ENCODE results near the gene SPINK9.
"Not testable (repeated sequence)": the region's sequence is repeated elsewhere in the genome, so short reads cannot be mapped to it uniquely, and the experiment has no call there.

Gene SPINK9

GRCh38 chr5:148320011-148320963, 15.1 kb upstream of the SPINK9 start:
- H3K4me3 ChIP-seq (ENCODE audit: low read length), result peak overlapping the region; percentile 31; the same call in 1 of the 2 replicates
- H3K9me3 ChIP-seq (ENCODE audit: control insufficient read depth, insufficient read depth, low read length); H3K27me3 ChIP-seq (ENCODE audit: control insufficient read depth, insufficient read depth, low read length); DNase-seq (ENCODE audit: low read depth, low spot score); H3K36me3 ChIP-seq (ENCODE audit: control insufficient read depth, insufficient read depth, low read length); H3K27ac ChIP-seq (ENCODE audit: low read length); H3K4me1 ChIP-seq (ENCODE audit: control insufficient read depth, insufficient read depth, low read length): not testable (repeated sequence)
- no CpG with 5 or more reads among the region's 42 CpGs for WGBS (ENCODE audit: insufficient coverage, insufficient read length)

GRCh38 chr5:148333262-148333849, 2.0 kb upstream of the SPINK9 start:
- H3K9me3 ChIP-seq (ENCODE audit: control insufficient read depth, insufficient read depth, low read length), result no peaks in the 10 kb centered on the region
- no peak overlapping the region for H3K4me3 ChIP-seq (ENCODE audit: low read length)
- H3K36me3 ChIP-seq (ENCODE audit: control insufficient read depth, insufficient read depth, low read length), result no peaks in the 10 kb centered on the region
- WGBS (ENCODE audit: insufficient coverage, insufficient read length), result no CpG with 5 or more reads among the region's 4 CpGs
- H3K27ac ChIP-seq (ENCODE audit: low read length), result no peak overlapping the region
- no peak for DNase-seq (ENCODE audit: low read depth, low spot score)
- H3K4me1 ChIP-seq (ENCODE audit: control insufficient read depth, insufficient read depth, low read length), result no peaks in the 10 kb centered on the region
- H3K27me3 ChIP-seq (ENCODE audit: control insufficient read depth, insufficient read depth, low read length), result no peaks in the 10 kb centered on the region

GRCh38 chr5:148336704-148337435, 1.5 kb downstream of the SPINK9 start:
- H3K4me1 ChIP-seq (ENCODE audit: control insufficient read depth, insufficient read depth, low read length), result no peaks in the 10 kb centered on the region
- no peaks in the 10 kb centered on the region for H3K9me3 ChIP-seq (ENCODE audit: control insufficient read depth, insufficient read depth, low read length)
- WGBS (ENCODE audit: insufficient coverage, insufficient read length), result no CpG with 5 or more reads among the region's 3 CpGs
- H3K27ac ChIP-seq (ENCODE audit: low read length), result no peak overlapping the region
- no peaks in the 10 kb centered on the region for H3K36me3 ChIP-seq (ENCODE audit: control insufficient read depth, insufficient read depth, low read length)
- no peak for DNase-seq (ENCODE audit: low read depth, low spot score)
- H3K4me3 ChIP-seq (ENCODE audit: low read length), result no peak overlapping the region
- H3K27me3 ChIP-seq (ENCODE audit: control insufficient read depth, insufficient read depth, low read length), result no peaks in the 10 kb centered on the region

- Histone ChIP-seq H3K9me3 (ENCODE audit: control insufficient read depth, insufficient read depth, low read length) (no peaks in the 10 kb centered on the region), H3K4me3 (ENCODE audit: low read length) (no peak overlapping the region), H3K4me1 (ENCODE audit: control insufficient read depth, insufficient read depth, low read length) (no peaks in the 10 kb centered on the region), H3K36me3 (ENCODE audit: control insufficient read depth, insufficient read depth, low read length) (no peaks in the 10 kb centered on the region), H3K27ac (ENCODE audit: low read length) (no peak overlapping the region), H3K27me3 (ENCODE audit: control insufficient read depth, insufficient read depth, low read length) (no peaks in the 10 kb centered on the region)
- DNase-seq (ENCODE audit: low read depth, low spot score), result no peak
- WGBS (ENCODE audit: insufficient coverage, insufficient read length), result no CpG with 5 or more reads among the region's 2 CpGs
Measured at GRCh38 chr5:148342371-148343045, 7.1 kb downstream of the SPINK9 start.

- no peak overlapping the region for H3K4me3 ChIP-seq (ENCODE audit: low read length)
- H3K9me3 ChIP-seq (ENCODE audit: control insufficient read depth, insufficient read depth, low read length), result no peaks in the 10 kb centered on the region
- H3K27me3 ChIP-seq (ENCODE audit: control insufficient read depth, insufficient read depth, low read length), result no peaks in the 10 kb centered on the region
- WGBS (ENCODE audit: insufficient coverage, insufficient read length), result no CpG with 5 or more reads among the region's 2 CpGs
- no peak overlapping the region for H3K27ac ChIP-seq (ENCODE audit: low read length)
- no peaks in the 10 kb centered on the region for H3K36me3 ChIP-seq (ENCODE audit: control insufficient read depth, insufficient read depth, low read length)
- no peaks in the 10 kb centered on the region for H3K4me1 ChIP-seq (ENCODE audit: control insufficient read depth, insufficient read depth, low read length)
- no peak for DNase-seq (ENCODE audit: low read depth, low spot score)
Measured at GRCh38 chr5:148343046-148343407, 7.7 kb downstream of the SPINK9 start.

- Histone ChIP-seq H3K36me3 (ENCODE audit: control insufficient read depth, insufficient read depth, low read length) (no peaks in the 10 kb centered on the region), H3K4me3 (ENCODE audit: low read length) (no peak overlapping the region)
- no CpG with 5 or more reads among the region's 7 CpGs for WGBS (ENCODE audit: insufficient coverage, insufficient read length)
Measured at GRCh38 chr5:148343603-148344487, 8.5 kb downstream of the SPINK9 start.

GRCh38 chr5:148347706-148348105, 12.3 kb downstream of the SPINK9 start:
- no peaks in the 10 kb centered on the region for H3K36me3 ChIP-seq (ENCODE audit: control insufficient read depth, insufficient read depth, low read length)
- no peaks in the 10 kb centered on the region for H3K27me3 ChIP-seq (ENCODE audit: control insufficient read depth, insufficient read depth, low read length)
- no peak for DNase-seq (ENCODE audit: low read depth, low spot score)
- H3K9me3 ChIP-seq (ENCODE audit: control insufficient read depth, insufficient read depth, low read length), result no peaks in the 10 kb centered on the region
- no peaks in the 10 kb centered on the region for H3K4me1 ChIP-seq (ENCODE audit: control insufficient read depth, insufficient read depth, low read length)
- no CpG with 5 or more reads among the region's 1 CpG for WGBS (ENCODE audit: insufficient coverage, insufficient read length)
- H3K27ac ChIP-seq (ENCODE audit: low read length), result no peak overlapping the region
- H3K4me3 ChIP-seq (ENCODE audit: low read length), result no peak overlapping the region

More at GRCh38 chr5:148343603-148344487, 8.5 kb downstream of the SPINK9 start:
- Histone ChIP-seq H3K27ac (ENCODE audit: low read length) (no peak overlapping the region), H3K27me3 (ENCODE audit: control insufficient read depth, insufficient read depth, low read length) (no peaks in the 10 kb centered on the region), H3K9me3 (ENCODE audit: control insufficient read depth, insufficient read depth, low read length) (no peaks in the 10 kb centered on the region), H3K4me1 (ENCODE audit: control insufficient read depth, insufficient read depth, low read length) (no peaks in the 10 kb centered on the region)
- no peak for DNase-seq (ENCODE audit: low read depth, low spot score)

- Histone ChIP-seq H3K4me3 (ENCODE audit: low read length) (no peak overlapping the region), H3K27me3 (ENCODE audit: control insufficient read depth, insufficient read depth, low read length) (no peaks in the 10 kb centered on the region), H3K27ac (ENCODE audit: low read length) (no peak overlapping the region), H3K36me3 (ENCODE audit: control insufficient read depth, insufficient read depth, low read length) (no peaks in the 10 kb centered on the region), H3K4me1 (ENCODE audit: control insufficient read depth, insufficient read depth, low read length) (no peaks in the 10 kb centered on the region), H3K9me3 (ENCODE audit: control insufficient read depth, insufficient read depth, low read length) (no peaks in the 10 kb centered on the region)
- WGBS (ENCODE audit: insufficient coverage, insufficient read length), result no CpG with 5 or more reads among the region's 1 CpG
- DNase-seq (ENCODE audit: low read depth, low spot score), result no peak
Measured at GRCh38 chr5:148352696-148353095, 17.3 kb downstream of the SPINK9 start.

- H3K27ac ChIP-seq (ENCODE audit: low read length), result no peak overlapping the region
- no peaks in the 10 kb centered on the region for H3K4me1 ChIP-seq (ENCODE audit: control insufficient read depth, insufficient read depth, low read length)
- no peak overlapping the region for H3K4me3 ChIP-seq (ENCODE audit: low read length)
- WGBS (ENCODE audit: insufficient coverage, insufficient read length), result no CpG with 5 or more reads among the region's 2 CpGs
- DNase-seq (ENCODE audit: low read depth, low spot score), result no peak
- H3K27me3 ChIP-seq (ENCODE audit: control insufficient read depth, insufficient read depth, low read length), result no peaks in the 10 kb centered on the region
- no peaks in the 10 kb centered on the region for H3K36me3 ChIP-seq (ENCODE audit: control insufficient read depth, insufficient read depth, low read length)
- H3K9me3 ChIP-seq (ENCODE audit: control insufficient read depth, insufficient read depth, low read length), result no peaks in the 10 kb centered on the region
Measured at GRCh38 chr5:148353634-148354033, 18.3 kb downstream of the SPINK9 start.

Data from iPS DF 6.9 (cell line).